Ishikawa (cell line): Measurements from ENCODE around the gene KRTAP10-10.

Source experiments
- CEBPB ChIP-seq: IDR thresholded peaks from 2 replicates; pipeline ENCODE4 v1.6.1; 2012
- CREB1 ChIP-seq: IDR thresholded peaks from 2 replicates; pipeline ENCODE4 v1.6.1; 2012; ENCODE audit warnings: low read depth
- EGR1 ChIP-seq: IDR thresholded peaks from 2 replicates; pipeline ENCODE4 v1.6.1; 2012
- EP300 ChIP-seq: IDR thresholded peaks from 2 replicates; pipeline ENCODE4 v1.6.1; 2012; ENCODE audit warnings: borderline replicate concordance
- FOXM1 ChIP-seq: IDR thresholded peaks from 2 replicates; pipeline ENCODE4 v1.6.1; 2012; ENCODE audit warnings: low read depth, borderline replicate concordance
- MAX ChIP-seq: IDR thresholded peaks from 2 replicates; pipeline ENCODE4 v1.6.1; 2012
- NFIC ChIP-seq: IDR thresholded peaks from 2 replicates; pipeline ENCODE4 v1.6.1; 2012
- RAD21 ChIP-seq: IDR thresholded peaks from 2 replicates; pipeline ENCODE4 v1.6.1; 2012; ENCODE audit warnings: low read depth
- REST ChIP-seq: IDR thresholded peaks from 2 replicates; pipeline ENCODE4 v1.6.1; 2012; ENCODE audit warnings: low read depth, mild to moderate bottlenecking
- TAF1 ChIP-seq: IDR thresholded peaks from 2 replicates; pipeline ENCODE4 v1.6.1; 2012; ENCODE audit warnings: low read depth, mild to moderate bottlenecking
- TCF12 ChIP-seq: IDR thresholded peaks from 2 replicates; pipeline ENCODE4 v1.6.1; 2012; ENCODE audit warnings: low read depth
- TEAD4 ChIP-seq: IDR thresholded peaks from 2 replicates; pipeline ENCODE4 v1.6.1; 2012
- USF1 ChIP-seq: IDR thresholded peaks from 2 replicates; pipeline ENCODE4 v1.6.1; 2012
- YY1 ChIP-seq: IDR thresholded peaks from 2 replicates; pipeline ENCODE4 v1.6.1; 2012; ENCODE audit warnings: low read depth
- ZBTB7A ChIP-seq: IDR thresholded peaks from 2 replicates; pipeline ENCODE4 v1.6.1; 2012; ENCODE audit warnings: low read depth

Gene KRTAP10-10

GRCh38 chr21:44590897-44591800 is 46.0 kb upstream of the KRTAP10-10 start:
- 0 out of 2 replicates have a peak, but pooled peaks have one; percentile 25 for TF ChIP-seq EP300

- TF ChIP-seq NFIC = peak; percentile 45
Measured at GRCh38 chr21:44591801-44592130, 45.4 kb upstream of the KRTAP10-10 start.

GRCh38 chr21:44592446-44593311 is 44.5 kb upstream of the KRTAP10-10 start, which contains the start of gene KRTAP10-6:
Gene KRTAP10-6 (minus strand): TSS chr21:44592505. CDS start chr21:44592484, 21 bp downstream.
- TF ChIP-seq YY1 = peak; percentile 59; the same call in 1 of the 2 replicates
- no peak for TF ChIP-seq FOXM1

GRCh38 chr21:44593598-44594405 is 43.4 kb upstream of the KRTAP10-10 start:
- TF ChIP-seq TCF12 (no peak), MAX (0 out of 2 replicates have a peak, but pooled peaks have one; percentile 14), TEAD4 (no peak), YY1 (no peak)

- TF ChIP-seq USF1 = no peak
- TF ChIP-seq MAX = no peak
Measured at GRCh38 chr21:44594406-44594916, 42.7 kb upstream of the KRTAP10-10 start.

GRCh38 chr21:44595524-44595923 is 41.6 kb upstream of the KRTAP10-10 start:
- no peak for TF ChIP-seq USF1
- no peak for TF ChIP-seq TEAD4
- no peak for TF ChIP-seq EP300
- no peak for TF ChIP-seq EGR1
- TF ChIP-seq REST = no peak
- TF ChIP-seq ZBTB7A = no peak
- no peak for TF ChIP-seq CREB1
- no peak for TF ChIP-seq YY1
- no peak for TF ChIP-seq TCF12
- TF ChIP-seq FOXM1 = no peak

GRCh38 chr21:44596068-44596725 is 41.0 kb upstream of the KRTAP10-10 start:
- TF ChIP-seq RAD21 (no peak), CEBPB (no peak), TCF12 (peak; percentile 58), EP300 (peak; percentile 69), CREB1 (no peak), FOXM1 (no peak), NFIC (peak; percentile 46; the same call in 1 of the 2 replicates), TAF1 (no peak), TEAD4 (peak; percentile 78)
